SK-N-SH treated with all-trans-retinoic acid at 6 μM for 48 hours (cell line): ENCODE data around the gene GRM4.

ENCODE experiments used
- ATAC-seq: fragments of 200-7000 bp; cut with Tn5 transposase; 3 replicates; pipeline ENCODE4 v1.9.1; 2020; ENCODE audit warnings: mild to moderate bottlenecking, moderate library complexity
- ARNTL ChIP-seq: fragments of 450-650 bp; formaldehyde crosslinking; IDR thresholded peaks from 2 replicates; pipeline ENCODE4 v1.5.0; 2020; ENCODE audit warnings: low read depth, mild to moderate bottlenecking, moderate library complexity, borderline replicate concordance
- BACH2 ChIP-seq: fragments of 250-450 bp; sonication (Bioruptor Pico); IDR thresholded peaks from 2 replicates; pipeline ENCODE4 v1.9.0; 2021; ENCODE audit warnings: mild to moderate bottlenecking, borderline replicate concordance
- CSDC2 ChIP-seq: fragments of 250-450 bp; sonication (Bioruptor Pico); IDR thresholded peaks from 2 replicates; pipeline ENCODE4 v1.5.0; 2020; ENCODE audit warnings: mild to moderate bottlenecking, moderate library complexity
- ESRRG ChIP-seq: fragments of 250-450 bp; sonication (Bioruptor Pico); IDR thresholded peaks from 2 replicates; pipeline ENCODE4 v1.6.1; 2021; ENCODE audit warnings: mild to moderate bottlenecking
- GLIS3 ChIP-seq: fragments of 250-450 bp; sonication (Bioruptor Pico); IDR thresholded peaks from 2 replicates; pipeline ENCODE4 v1.5.0; 2020; ENCODE audit warnings: mild to moderate bottlenecking, moderate library complexity
- ISL1 ChIP-seq: fragments of 250-450 bp; sonication (Bioruptor Pico); IDR thresholded peaks from 2 replicates; pipeline ENCODE4 v2.1.2; 2022; ENCODE audit warnings: mild to moderate bottlenecking, moderate library complexity
- OSR1 ChIP-seq: fragments of 250-450 bp; sonication (Bioruptor Pico); IDR thresholded peaks from 2 replicates; pipeline ENCODE4 v1.8.0; 2022; ENCODE audit warnings: moderate library complexity, mild to moderate bottlenecking, inconsistent platforms
- PPARA ChIP-seq: fragments of 250-450 bp; sonication (Bioruptor Pico); IDR thresholded peaks from 2 replicates; pipeline ENCODE4 v1.5.0; 2020; ENCODE audit warnings: mild to moderate bottlenecking, borderline replicate concordance
- RARB ChIP-seq: fragments of 250-450 bp; sonication (Bioruptor Pico); IDR thresholded peaks from 2 replicates; pipeline ENCODE4 v1.8.0; 2021; ENCODE audit warnings: mild to moderate bottlenecking, moderate library complexity
- SNAI2 ChIP-seq: fragments of 250-450 bp; sonication (Bioruptor Pico); IDR thresholded peaks from 2 replicates; pipeline ENCODE4 v1.5.0; 2020; ENCODE audit warnings: mild to moderate bottlenecking, moderate library complexity
- TCF4 ChIP-seq: fragments of 250-450 bp; sonication (Bioruptor Pico); IDR thresholded peaks from 2 replicates; pipeline ENCODE4 v1.8.0; 2021; ENCODE audit warnings: mild to moderate bottlenecking, moderate library complexity, borderline replicate concordance
- TOX ChIP-seq: fragments of 250-450 bp; sonication (Bioruptor Pico); IDR thresholded peaks from 2 replicates; pipeline ENCODE4 v1.8.0; 2021; ENCODE audit warnings: mild to moderate bottlenecking, moderate library complexity, borderline replicate concordance
- ZC3H10 ChIP-seq: fragments of 250-450 bp; sonication (Bioruptor Pico); IDR thresholded peaks from 2 replicates; pipeline ENCODE4 v1.5.1; 2021; ENCODE audit warnings: mild to moderate bottlenecking, moderate library complexity
- ZFP3 ChIP-seq: fragments of 250-450 bp; sonication (Bioruptor Pico); IDR thresholded peaks from 2 replicates; pipeline ENCODE4 v1.5.0; 2020; ENCODE audit warnings: mild to moderate bottlenecking, moderate library complexity
- ZFP30 ChIP-seq: fragments of 450-650 bp; formaldehyde crosslinking; IDR thresholded peaks from 2 replicates; pipeline ENCODE4 v1.5.0; 2022; ENCODE audit warnings: mild to moderate bottlenecking, moderate library complexity
- ZNF565 ChIP-seq: fragments of 450-650 bp; formaldehyde crosslinking; conservative IDR thresholded peaks from 2 replicates; pipeline ENCODE4 v1.5.0; 2020; ENCODE audit warnings: low read depth, mild to moderate bottlenecking, moderate library complexity
- ZNF70 ChIP-seq: fragments of 450-650 bp; formaldehyde crosslinking; IDR thresholded peaks from 2 replicates; pipeline ENCODE4 v1.5.0; 2020; ENCODE audit warnings: mild to moderate bottlenecking, moderate library complexity
- ZNF8 ChIP-seq: fragments of 450-650 bp; formaldehyde crosslinking; IDR thresholded peaks from 2 replicates; pipeline ENCODE4 v1.5.0; 2020; ENCODE audit warnings: mild to moderate bottlenecking, moderate library complexity
- TF ChIP-seq, protein P1 (sequence below): fragments of 250-450 bp; sonication (Bioruptor Pico); IDR thresholded peaks from 2 replicates; pipeline ENCODE4 v1.8.0; 2020; ENCODE audit warnings: mild to moderate bottlenecking, moderate library complexity, borderline replicate concordance
- TF ChIP-seq, protein P2 (sequence below): fragments of 250-450 bp; sonication (Bioruptor Pico); IDR thresholded peaks from 2 replicates; pipeline ENCODE4 v1.5.1; 2021; ENCODE audit warnings: mild to moderate bottlenecking, moderate library complexity
- TF ChIP-seq, protein P3 (sequence below): fragments of 250-450 bp; sonication (Bioruptor Pico); IDR thresholded peaks from 2 replicates; pipeline ENCODE4 v1.5.0; 2020; ENCODE audit warnings: mild to moderate bottlenecking, moderate library complexity
- TF ChIP-seq, protein P4 (sequence below): fragments of 250-450 bp; sonication (Bioruptor Pico); IDR thresholded peaks from 2 replicates; pipeline ENCODE4 v1.5.1; 2020; ENCODE audit warnings: low read depth, mild to moderate bottlenecking, moderate library complexity

GRM4 gene

DNA sequence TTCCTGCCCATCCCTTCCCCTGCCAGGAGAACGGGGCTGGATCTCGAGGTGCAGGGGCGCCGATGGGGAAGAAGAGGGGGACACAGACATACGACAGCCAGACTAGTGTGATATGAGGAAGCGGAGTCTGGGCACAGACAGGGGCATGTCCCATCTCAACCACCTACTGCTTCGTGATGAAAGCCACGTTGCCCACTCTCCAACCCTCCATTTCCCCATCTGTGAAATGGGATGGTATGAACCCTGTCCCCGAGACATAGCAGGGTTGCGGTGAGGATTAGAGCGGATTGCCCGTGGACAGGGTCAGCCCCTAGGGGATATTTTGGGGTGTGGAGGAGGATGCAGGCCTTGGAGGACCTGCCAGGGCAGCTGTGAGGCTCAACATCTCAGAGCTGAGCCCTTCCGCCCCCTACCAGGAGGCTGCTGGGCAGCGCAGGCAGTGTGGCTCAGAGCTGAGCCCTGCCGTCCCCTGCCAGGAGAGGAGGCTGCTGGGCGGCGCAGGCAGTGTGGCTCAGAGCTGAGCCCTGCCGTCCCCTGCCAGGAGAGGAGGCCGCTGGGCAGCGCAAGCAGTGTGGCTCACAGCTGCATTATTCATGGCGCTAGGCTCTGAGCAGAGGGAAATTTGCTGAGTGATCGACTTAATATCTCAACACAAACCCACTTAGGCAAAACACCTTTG, 71.7 kb downstream of the GRM4 start:
- TF ChIP-seq BACH2 (CRISPR knock-in tag) (no peak), SNAI2 (CRISPR knock-in tag) (no peak), ZFP30 (no peak), ESRRG (CRISPR knock-in tag) (no peak), ZC3H10 (CRISPR knock-in tag) (no peak), ZNF8 (CRISPR knock-in tag) (no peak), OSR1 (CRISPR knock-in tag) (no peak), ZFP3 (CRISPR knock-in tag) (no peak), GLIS3 (no peak), ISL1 (CRISPR knock-in tag) (no peak), TOX (CRISPR knock-in tag) (no peak), CSDC2 (no peak), ZNF70 (CRISPR knock-in tag) (no peak), RARB (CRISPR knock-in tag) (no peak)
- TF ChIP-seq, protein P1, sequence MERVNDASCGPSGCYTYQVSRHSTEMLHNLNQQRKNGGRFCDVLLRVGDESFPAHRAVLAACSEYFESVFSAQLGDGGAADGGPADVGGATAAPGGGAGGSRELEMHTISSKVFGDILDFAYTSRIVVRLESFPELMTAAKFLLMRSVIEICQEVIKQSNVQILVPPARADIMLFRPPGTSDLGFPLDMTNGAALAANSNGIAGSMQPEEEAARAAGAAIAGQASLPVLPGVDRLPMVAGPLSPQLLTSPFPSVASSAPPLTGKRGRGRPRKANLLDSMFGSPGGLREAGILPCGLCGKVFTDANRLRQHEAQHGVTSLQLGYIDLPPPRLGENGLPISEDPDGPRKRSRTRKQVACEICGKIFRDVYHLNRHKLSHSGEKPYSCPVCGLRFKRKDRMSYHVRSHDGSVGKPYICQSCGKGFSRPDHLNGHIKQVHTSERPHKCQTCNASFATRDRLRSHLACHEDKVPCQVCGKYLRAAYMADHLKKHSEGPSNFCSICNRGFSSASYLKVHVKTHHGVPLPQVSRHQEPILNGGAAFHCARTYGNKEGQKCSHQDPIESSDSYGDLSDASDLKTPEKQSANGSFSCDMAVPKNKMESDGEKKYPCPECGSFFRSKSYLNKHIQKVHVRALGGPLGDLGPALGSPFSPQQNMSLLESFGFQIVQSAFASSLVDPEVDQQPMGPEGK (CRISPR knock-in tag) = no peak
- TF ChIP-seq, protein P2, sequence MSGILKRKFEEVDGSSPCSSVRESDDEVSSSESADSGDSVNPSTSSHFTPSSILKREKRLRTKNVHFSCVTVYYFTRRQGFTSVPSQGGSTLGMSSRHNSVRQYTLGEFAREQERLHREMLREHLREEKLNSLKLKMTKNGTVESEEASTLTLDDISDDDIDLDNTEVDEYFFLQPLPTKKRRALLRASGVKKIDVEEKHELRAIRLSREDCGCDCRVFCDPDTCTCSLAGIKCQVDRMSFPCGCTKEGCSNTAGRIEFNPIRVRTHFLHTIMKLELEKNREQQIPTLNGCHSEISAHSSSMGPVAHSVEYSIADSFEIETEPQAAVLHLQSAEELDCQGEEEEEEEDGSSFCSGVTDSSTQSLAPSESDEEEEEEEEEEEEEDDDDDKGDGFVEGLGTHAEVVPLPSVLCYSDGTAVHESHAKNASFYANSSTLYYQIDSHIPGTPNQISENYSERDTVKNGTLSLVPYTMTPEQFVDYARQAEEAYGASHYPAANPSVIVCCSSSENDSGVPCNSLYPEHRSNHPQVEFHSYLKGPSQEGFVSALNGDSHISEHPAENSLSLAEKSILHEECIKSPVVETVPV = no peak
- TF ChIP-seq, protein P3, sequence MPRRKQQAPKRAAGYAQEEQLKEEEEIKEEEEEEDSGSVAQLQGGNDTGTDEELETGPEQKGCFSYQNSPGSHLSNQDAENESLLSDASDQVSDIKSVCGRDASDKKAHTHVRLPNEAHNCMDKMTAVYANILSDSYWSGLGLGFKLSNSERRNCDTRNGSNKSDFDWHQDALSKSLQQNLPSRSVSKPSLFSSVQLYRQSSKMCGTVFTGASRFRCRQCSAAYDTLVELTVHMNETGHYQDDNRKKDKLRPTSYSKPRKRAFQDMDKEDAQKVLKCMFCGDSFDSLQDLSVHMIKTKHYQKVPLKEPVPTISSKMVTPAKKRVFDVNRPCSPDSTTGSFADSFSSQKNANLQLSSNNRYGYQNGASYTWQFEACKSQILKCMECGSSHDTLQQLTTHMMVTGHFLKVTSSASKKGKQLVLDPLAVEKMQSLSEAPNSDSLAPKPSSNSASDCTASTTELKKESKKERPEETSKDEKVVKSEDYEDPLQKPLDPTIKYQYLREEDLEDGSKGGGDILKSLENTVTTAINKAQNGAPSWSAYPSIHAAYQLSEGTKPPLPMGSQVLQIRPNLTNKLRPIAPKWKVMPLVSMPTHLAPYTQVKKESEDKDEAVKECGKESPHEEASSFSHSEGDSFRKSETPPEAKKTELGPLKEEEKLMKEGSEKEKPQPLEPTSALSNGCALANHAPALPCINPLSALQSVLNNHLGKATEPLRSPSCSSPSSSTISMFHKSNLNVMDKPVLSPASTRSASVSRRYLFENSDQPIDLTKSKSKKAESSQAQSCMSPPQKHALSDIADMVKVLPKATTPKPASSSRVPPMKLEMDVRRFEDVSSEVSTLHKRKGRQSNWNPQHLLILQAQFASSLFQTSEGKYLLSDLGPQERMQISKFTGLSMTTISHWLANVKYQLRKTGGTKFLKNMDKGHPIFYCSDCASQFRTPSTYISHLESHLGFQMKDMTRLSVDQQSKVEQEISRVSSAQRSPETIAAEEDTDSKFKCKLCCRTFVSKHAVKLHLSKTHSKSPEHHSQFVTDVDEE (CRISPR knock-in tag) = no peak
- TF ChIP-seq, all 23 proteins: peak for 0
- peak; percentile 52 for ATAC-seq

DNA sequence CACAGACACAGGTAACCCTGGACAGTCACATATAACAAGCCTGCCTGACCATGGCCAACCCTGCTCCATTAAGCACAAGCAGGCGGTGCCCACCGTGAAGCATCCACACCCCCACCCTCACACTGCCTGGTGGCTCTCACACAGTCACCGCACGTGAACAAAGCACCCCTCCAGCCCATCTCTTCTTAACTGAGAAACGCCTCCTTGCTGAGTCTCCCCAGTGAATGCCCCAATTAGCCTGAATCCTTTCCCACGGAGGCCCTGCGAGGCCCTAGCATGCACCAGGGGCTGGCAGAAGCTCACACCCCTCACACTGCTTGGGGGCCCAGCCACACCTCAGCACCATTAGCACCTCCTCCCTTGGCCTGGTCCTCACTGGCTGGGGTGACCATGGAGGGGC, 72.3 kb downstream of the GRM4 start:
- no peak for ATAC-seq
- TF ChIP-seq BACH2 (CRISPR knock-in tag) (no peak), ZNF8 (CRISPR knock-in tag) (no peak), ESRRG (CRISPR knock-in tag) (no peak), ZNF565 (CRISPR knock-in tag) (no peak), ARNTL (CRISPR knock-in tag) (no peak), ZNF70 (CRISPR knock-in tag) (no peak), RARB (CRISPR knock-in tag) (no peak), ZFP3 (CRISPR knock-in tag) (no peak), TOX (CRISPR knock-in tag) (no peak), PPARA (CRISPR knock-in tag) (no peak), OSR1 (CRISPR knock-in tag) (no peak)
- TF ChIP-seq, protein P4, sequence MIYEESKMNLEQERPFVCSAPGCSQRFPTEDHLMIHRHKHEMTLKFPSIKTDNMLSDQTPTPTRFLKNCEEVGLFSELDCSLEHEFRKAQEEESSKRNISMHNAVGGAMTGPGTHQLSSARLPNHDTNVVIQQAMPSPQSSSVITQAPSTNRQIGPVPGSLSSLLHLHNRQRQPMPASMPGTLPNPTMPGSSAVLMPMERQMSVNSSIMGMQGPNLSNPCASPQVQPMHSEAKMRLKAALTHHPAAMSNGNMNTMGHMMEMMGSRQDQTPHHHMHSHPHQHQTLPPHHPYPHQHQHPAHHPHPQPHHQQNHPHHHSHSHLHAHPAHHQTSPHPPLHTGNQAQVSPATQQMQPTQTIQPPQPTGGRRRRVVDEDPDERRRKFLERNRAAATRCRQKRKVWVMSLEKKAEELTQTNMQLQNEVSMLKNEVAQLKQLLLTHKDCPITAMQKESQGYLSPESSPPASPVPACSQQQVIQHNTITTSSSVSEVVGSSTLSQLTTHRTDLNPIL = no peak
- TF ChIP-seq, protein P2 = no peak
- TF ChIP-seq, all 23 proteins: peak for 0

DNA sequence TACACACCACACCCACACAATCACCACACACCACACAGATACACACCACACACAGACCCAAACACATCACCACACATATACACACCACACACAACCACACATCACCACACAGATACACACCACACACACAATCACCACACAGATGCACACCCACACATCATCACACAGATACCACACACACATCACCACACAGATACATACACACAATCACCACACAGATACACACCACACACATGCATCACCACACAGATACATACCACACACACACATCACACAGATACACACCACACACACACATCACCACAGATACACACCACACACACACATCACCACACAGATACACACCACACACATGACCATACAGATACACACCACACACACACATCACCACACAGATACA, 73.2 kb downstream of the GRM4 start:
- TF ChIP-seq, protein P1 (CRISPR knock-in tag) = no peak
- no peak for TF ChIP-seq TCF4
- TF ChIP-seq ARNTL (CRISPR knock-in tag) = no peak
- no peak for TF ChIP-seq GLIS3
- TF ChIP-seq ISL1 (CRISPR knock-in tag) = no peak
- no peak for TF ChIP-seq ZNF8 (CRISPR knock-in tag)
- TF ChIP-seq, protein P2 = no peak
- no peak for TF ChIP-seq RARB (CRISPR knock-in tag)
- TF ChIP-seq ZFP30 = no peak
- no peak for TF ChIP-seq BACH2 (CRISPR knock-in tag)
- no peak for TF ChIP-seq ZNF565 (CRISPR knock-in tag)
- no peak for TF ChIP-seq ZC3H10 (CRISPR knock-in tag)
- no peak for TF ChIP-seq PPARA (CRISPR knock-in tag)
- ATAC-seq = no peak
